K562 (cell line): Measurements from ENCODE around the gene APBA2. TPM values are rescaled to one million over a fixed set of nuclear protein-coding genes. Genes with fewer than 3 reads are reported as not detected.

Source experiments
- ARID3A ChIP-seq: IDR thresholded peaks from 2 replicates; pipeline ENCODE4 v1.6.1; 2012; ENCODE audit warnings: low read depth, low read length, improper control_type of control experiment, borderline replicate concordance
- BRCA1 ChIP-seq, 2 experiments: fragments of 450-650 bp in 1 of 2; sonication (generic) in 1 of 2; formaldehyde crosslinking in 1 of 2; IDR thresholded peaks; 2 replicates each; pipeline versions ENCODE4 v1.5.0 to v1.6.1; 2017 to 2020; ENCODE audit warnings: mild to moderate bottlenecking in 1 of 2, missing genetic modification reagents in 1 of 2
- ELF2 ChIP-seq: fragments of 250-450 bp; sonication (Bioruptor Pico); IDR thresholded peaks from 2 replicates; pipeline ENCODE4 v1.5.0; 2021; ENCODE audit warnings: mild to moderate bottlenecking
- ETS2 ChIP-seq: IDR thresholded peaks from 2 replicates; pipeline ENCODE4 v1.6.1; 2016; ENCODE audit warnings: borderline replicate concordance, missing genetic modification characterization, mild to moderate bottlenecking, moderate library complexity, missing compliant biosample characterization; ENCODE audit not compliant: poor library complexity, severe bottlenecking
- GABPB1 ChIP-seq: sonication (generic); formaldehyde crosslinking; IDR thresholded peaks from 2 replicates; pipeline ENCODE4 v1.8.0; 2022; ENCODE audit warnings: mild to moderate bottlenecking, missing genetic modification reagents
- GATA2 ChIP-seq: sonication (generic); formaldehyde crosslinking; IDR thresholded peaks from 2 replicates; pipeline ENCODE4 v1.4.0; 2020; ENCODE audit warnings: mild to moderate bottlenecking, missing genetic modification reagents
- GTF2E2 ChIP-seq: fragments of 200-800 bp; sonication (Bioruptor generic); IDR thresholded peaks from 2 replicates; pipeline ENCODE4 v1.6.1; 2016; ENCODE audit warnings: missing genetic modification characterization, missing compliant biosample characterization
- HEY1 ChIP-seq: fragments of 250-450 bp; sonication (Bioruptor Pico); IDR thresholded peaks from 2 replicates; pipeline ENCODE4 v1.5.0; 2020; ENCODE audit warnings: mild to moderate bottlenecking, moderate library complexity, borderline replicate concordance
- HNRNPL ChIP-seq: fragments of 200-400 bp; formaldehyde crosslinking; IDR thresholded peaks from 2 replicates; pipeline ENCODE4 v1.6.1; 2017; ENCODE audit warnings: low read depth, mild to moderate bottlenecking, low read length
- JUND ChIP-seq, 2 experiments: IDR thresholded peaks; 2 replicates in 1 of 2; 3 replicates in 1 of 2; pipeline ENCODE4 v1.6.1; 2011; ENCODE audit warnings: borderline replicate concordance in 2 of 2, low read depth in 2 of 2, low read length in 2 of 2, improper control_type of control experiment in 1 of 2, missing biosample characterization in 1 of 2, missing genetic modification characterization in 1 of 2, missing genetic modification reagents in 1 of 2
- KAT8 ChIP-seq: fragments of 450-650 bp; IDR thresholded peaks from 2 replicates; pipeline ENCODE4 v1.6.1; 2016; ENCODE audit warnings: low read depth, mild to moderate bottlenecking
- MEF2A ChIP-seq: IDR thresholded peaks from 2 replicates; pipeline ENCODE4 v1.6.1; 2011; ENCODE audit warnings: low read depth, mild to moderate bottlenecking, low read length, moderate library complexity; ENCODE audit not compliant: control insufficient read depth
- NCOA1 ChIP-seq: fragments of 450-650 bp; IDR thresholded peaks from 2 replicates; pipeline ENCODE4 v1.6.1; 2016; ENCODE audit warnings: low read depth
- NEUROD1 ChIP-seq: fragments of 150-350 bp; IDR thresholded peaks from 2 replicates; pipeline ENCODE4 v1.6.1; 2014; ENCODE audit warnings: borderline replicate concordance, low read length, low read depth; ENCODE audit not compliant: partially characterized antibody
- TAL1 ChIP-seq: fragments of 450-650 bp; IDR thresholded peaks from 2 replicates; pipeline ENCODE4 v1.6.1; 2016; ENCODE audit warnings: mild to moderate bottlenecking
- TFAP4 ChIP-seq: sonication (generic); formaldehyde crosslinking; IDR thresholded peaks from 2 replicates; pipeline ENCODE4 v1.8.0; 2022; ENCODE audit warnings: missing genetic modification reagents, mild to moderate bottlenecking, moderate library complexity, borderline replicate concordance
- TOE1 ChIP-seq, 2 experiments: fragments of 450-650 bp in 1 of 2; sonication (generic) in 1 of 2; formaldehyde crosslinking in 1 of 2; IDR thresholded peaks; 2 replicates each; pipeline versions ENCODE4 v1.7.1 to v1.8.0; 2016 to 2022; ENCODE audit warnings: borderline replicate concordance in 2 of 2, mild to moderate bottlenecking in 2 of 2, antibody characterized with exemption in 1 of 2, inconsistent platforms in 1 of 2, low read depth in 1 of 2, missing genetic modification reagents in 1 of 2, moderate library complexity in 1 of 2
- ZNF175 ChIP-seq: fragments of 200-800 bp; sonication (Bioruptor generic); IDR thresholded peaks from 2 replicates; pipeline ENCODE4 v1.6.1; 2016; ENCODE audit warnings: low read depth, mild to moderate bottlenecking, missing genetic modification characterization, missing compliant biosample characterization
- ZNF277 ChIP-seq: fragments of 250-450 bp; sonication (Bioruptor Pico); IDR thresholded peaks from 2 replicates; pipeline ENCODE4 v1.8.0; 2022; ENCODE audit warnings: inconsistent platforms, mild to moderate bottlenecking, moderate library complexity, borderline replicate concordance
- ZNF655 ChIP-seq: fragments of 250-450 bp; sonication (Bioruptor Pico); IDR thresholded peaks from 2 replicates; pipeline ENCODE4 v1.5.0; 2021
- polyA plus RNA-seq, 8 experiments: library from polyadenylated mRNA; depleted of rRNA in 4 of 8; stranded (reverse) in 5 of 8; unstranded in 3 of 8; fragments of >200 nt; fragmentation: Nextera tagmentation in 2 of 8; fragmentation: Illumina TruSeq in 1 of 8; extraction: Ambion mirVana in 2 of 8; extraction: Trizol in 1 of 8; gene quantifications; 2 replicates each; pipeline versions ENCODE4 v1.2.1 to v1.2.3, GENCODE V29; 2011 to 2014; ENCODE audit warnings: inconsistent platforms in 1 of 8, missing spikeins in 1 of 8
- total RNA-seq, 7 experiments: library from RNA; depleted of rRNA in 6 of 7; stranded (reverse); fragments of >200 nt in 6 of 7; fragmentation: Illumina TruSeq in 2 of 7; extraction: Trizol in 2 of 7; gene quantifications; 2 replicates each; pipeline versions ENCODE4 v1.2.1 to v1.2.3, GENCODE V29; 2011 to 2021; ENCODE audit warnings: low replicate concordance in 1 of 7
- TF ChIP-seq, protein P1 (sequence below): fragments of 250-450 bp; sonication (Bioruptor Pico); IDR thresholded peaks from 2 replicates; pipeline ENCODE4 v1.8.0; 2021; ENCODE audit warnings: moderate library complexity, mild to moderate bottlenecking, inconsistent platforms

The APBA2 gene
- total and polyA plus RNA-seq, 9 of the 15 experiments (the other 6 are each of a cell fraction or from before 2014, with no cell fraction given), result 0.24 to 40.9 (median 25.2) TPM

DNA sequence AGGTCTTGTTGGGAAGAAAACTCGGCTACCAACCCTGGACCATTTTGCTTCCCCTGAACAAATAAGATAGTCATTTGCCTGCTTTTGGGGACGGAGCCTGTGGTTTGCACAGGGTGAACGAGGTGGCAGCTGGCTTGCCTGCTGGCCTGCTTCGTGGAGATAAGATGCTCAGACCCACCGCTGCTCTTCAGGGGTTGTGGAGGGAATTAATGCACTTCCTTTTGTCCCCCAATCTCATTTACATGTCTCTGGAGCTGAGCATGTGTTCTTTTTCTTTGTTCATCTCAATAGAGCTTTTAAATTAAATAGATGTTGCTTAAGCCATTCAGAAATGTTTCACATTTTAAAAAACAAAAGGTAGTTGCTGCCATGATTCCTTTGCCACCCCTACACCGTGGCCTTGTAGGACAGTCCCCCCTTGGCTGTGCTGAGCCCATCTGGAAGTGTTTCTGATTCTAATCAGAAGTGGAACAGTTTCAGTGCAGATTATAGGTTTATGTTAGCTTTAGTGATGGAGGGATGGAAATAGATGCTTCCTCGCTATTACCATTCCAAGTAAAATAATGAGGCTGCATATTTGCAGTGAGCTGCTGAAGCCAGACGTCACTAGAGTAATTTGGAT, 25.6 kb downstream of the APBA2 start (continued):
- TF ChIP-seq GTF2E2 (tag) (peak; percentile 8; the same call in 1 of the 2 replicates), KAT8 (no peak), MEF2A (0 out of 2 replicates have a peak, but pooled peaks have one; percentile 33), BRCA1 (IDR thresholded peaks at IDR 0.05) (no peak), BRCA1 (CRISPR knock-in tag; IDR thresholded peaks at IDR 0.05) (no peak), ARID3A (no peak), ELF2 (CRISPR knock-in tag) (no peak), NEUROD1 (peak; percentile 88), JUND (IDR thresholded peaks at IDR 0.05; ENCODE audit: borderline replicate concordance, low read depth, low read length) (peak; percentile 66), JUND (tag; IDR thresholded peaks at IDR 0.05; ENCODE audit: borderline replicate concordance, low read depth, low read length) (no peak; the same call in 2 of the 3 replicates), TFAP4 (CRISPR knock-in tag) (peak; percentile 99), HNRNPL (no peak), ZNF277 (CRISPR knock-in tag) (no peak), GABPB1 (CRISPR knock-in tag) (0 out of 2 replicates have a peak, but pooled peaks have one; percentile 34), TOE1 (IDR thresholded peaks at IDR 0.05; ENCODE audit: borderline replicate concordance) (0 out of 2 replicates have a peak, but pooled peaks have one; percentile 33), TOE1 (CRISPR knock-in tag; IDR thresholded peaks at IDR 0.05; ENCODE audit: borderline replicate concordance, low read depth) (no peak), ZNF175 (CRISPR knock-in tag) (peak; percentile 84), NCOA1 (peak; percentile 87), ZNF655 (no peak), GATA2 (CRISPR knock-in tag) (peak; percentile 99), TAL1 (peak; percentile 99), ETS2 (tag) (no peak), HEY1 (no peak)
- TF ChIP-seq, protein P1, sequence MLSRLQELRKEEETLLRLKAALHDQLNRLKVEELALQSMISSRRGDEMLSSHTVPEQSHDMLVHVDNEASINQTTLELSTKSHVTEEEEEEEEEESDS (CRISPR knock-in tag), result no peak
